HepG2 (cell line): ENCODE results near the gene ELMOD3. TPM values are rescaled to one million over a fixed set of nuclear protein-coding genes. Genes with fewer than 3 reads are reported as not detected.
"Not testable (repeated sequence)": the region's sequence is repeated elsewhere in the genome, so short reads cannot be mapped to it uniquely, and the experiment has no call there.

Experiments used
- ATAC-seq: fragments of 200-7000 bp; cut with Tn5 transposase; 3 replicates; pipeline ENCODE4 v1.9.1; 2020; ENCODE audit warnings: mild to moderate bottlenecking, moderate library complexity
- BruUV-seq: library from RNA; stranded (reverse); fragments of 400-500 nt; replicated peaks from 2 replicates; lab custom pipeline; 2021; lab: Mats Ljungman, UMichigan
- CTCF ChIA-PET: fragments of 300-600 bp; formaldehyde crosslinking; extraction: SDS; loops from one replicate; lab custom pipeline; 2021; ENCODE audit warnings: low total read pairs, inconsistent platforms, low intra/inter-chr PET ratio; lab: Yijun Ruan, JAX
- POLR2A ChIA-PET: fragments of 350-600 bp; sonication (Branson Sonifier 250); formaldehyde crosslinking; loops from one replicate; lab custom pipeline; 2020; ENCODE audit warnings: antibody characterized with exemption, inconsistent platforms; lab: Yijun Ruan, JAX
- DNase-seq: peaks from one replicate; pipeline ENCODE4 v3.0.0-alpha.2; 2015; ENCODE audit warnings: low spot score
- FAIRE-seq: peaks from 3 replicates; lab custom pipeline; 2011; peaks lifted over from hg19 to GRCh38; lab: Jason Lieb, UNC
- H2AFZ ChIP-seq: one replicate; pipeline ENCODE4 v1.6.1; 2011; ENCODE audit warnings: low read length, inconsistent platforms
- H3K27ac ChIP-seq: fragments of 300-600 bp; 3 replicates; pipeline ENCODE4 v1.8.0; 2011; ENCODE audit warnings: mixed run types, mild to moderate bottlenecking, mixed read lengths, low read length, inconsistent platforms; ENCODE audit not compliant: insufficient read depth; ENCODE audit errors: extremely low read length
- H3K27me3 ChIP-seq, 2 experiments: fragments of 200-600 bp in 1 of 2; 2 replicates in 1 of 2; 3 replicates in 1 of 2; pipeline versions ENCODE4 v1.6.0 to v1.8.0; 2011; ENCODE audit warnings: low read length in 2 of 2, mild to moderate bottlenecking in 2 of 2, moderate library complexity in 2 of 2, inconsistent platforms in 1 of 2; ENCODE audit not compliant: insufficient read depth in 2 of 2, control insufficient read depth in 1 of 2
- H3K36me3 ChIP-seq, 2 experiments: fragments of 200-600 bp in 1 of 2; replicated peaks in 1 of 2; 2 replicates in 1 of 2; 3 replicates in 1 of 2; pipeline versions ENCODE4 v1.5.1 to v1.8.0; 2011; ENCODE audit warnings: low read length in 2 of 2, inconsistent platforms in 1 of 2; ENCODE audit not compliant: insufficient read depth in 2 of 2, control insufficient read depth in 1 of 2
- H3K4me1 ChIP-seq: 2 replicates; pipeline ENCODE4 v1.5.1; 2012; ENCODE audit warnings: low read length, inconsistent platforms; ENCODE audit not compliant: insufficient read depth
- H3K4me2 ChIP-seq: 2 replicates; pipeline ENCODE4 v1.6.0; 2011; ENCODE audit warnings: low read depth, low read length, inconsistent platforms
- H3K4me3 ChIP-seq, 3 experiments: fragments of 200-600 bp in 1 of 3; sonication (generic), shearing (Covaris generic) in 1 of 3; replicated peaks in 1 of 3; 2 replicates each; pipeline ENCODE4 v1.5.1; 2011 to 2016; ENCODE audit warnings: low read length in 3 of 3, inconsistent platforms in 2 of 3, low read depth in 2 of 3, mild to moderate bottlenecking in 2 of 3, control low read depth in 1 of 3, mixed read lengths in 1 of 3; ENCODE audit not compliant: insufficient read depth in 1 of 3
- H3K79me2 ChIP-seq: one replicate; pipeline ENCODE4 v1.6.1; 2011; ENCODE audit warnings: low read length, inconsistent platforms; ENCODE audit not compliant: insufficient read depth
- H3K9ac ChIP-seq: 2 replicates; pipeline ENCODE4 v1.6.0; 2011; ENCODE audit warnings: mild to moderate bottlenecking, low read depth, low read length, inconsistent platforms; ENCODE audit not compliant: insufficient read depth
- H3K9me3 ChIP-seq: 2 replicates; pipeline ENCODE4 v1.5.1; 2012; ENCODE audit warnings: mild to moderate bottlenecking, low read length
- H4K20me1 ChIP-seq: 2 replicates; pipeline ENCODE4 v1.6.0; 2011; ENCODE audit warnings: inconsistent platforms, mild to moderate bottlenecking, low read length, moderate library complexity; ENCODE audit not compliant: insufficient read depth
- RBM39 ChIP-seq: fragments of 200-400 bp; formaldehyde crosslinking; IDR thresholded peaks from one replicate; pipeline ENCODE4 v1.6.1; 2018; ENCODE audit warnings: antibody characterized with exemption, mild to moderate bottlenecking, low read depth, low read length; ENCODE audit not compliant: poor library complexity, severe bottlenecking
- SKI ChIP-seq: fragments of 450-650 bp; IDR thresholded peaks from one replicate; pipeline ENCODE4 v1.6.1; 2018; ENCODE audit warnings: mild to moderate bottlenecking; ENCODE audit not compliant: partially characterized antibody
- ZNF30 ChIP-seq: sonication (generic); formaldehyde crosslinking; IDR thresholded peaks from 2 replicates; pipeline ENCODE4 v1.5.0; 2020; ENCODE audit warnings: mild to moderate bottlenecking, missing genetic modification reagents
- WGBS: methylation state at CpG from one replicate; pipeline ENCODE4 v1.1.6; 2017; ENCODE audit warnings: low lambda C conversion rate; 5-methylcytosine and 5-hydroxymethylcytosine counted together
- in situ Hi-C: cut with HindIII; loops from 2 replicates; pipeline ENCODE4 v1.10.0; 2017; ENCODE audit warnings: low pct_unique_long_range_greater_than_20kb; ENCODE audit not compliant: extremely low pct_ligation_motif_present
- intact Hi-C: fragments of 100-400 bp; cut with micrococcal nuclease; formaldehyde crosslinking; loops from one replicate; pipeline ENCODE4 v1.10.0; 2022; ENCODE audit not compliant: unreplicated experiment
- polyA plus RNA-seq, 8 experiments: library from polyadenylated mRNA; depleted of rRNA in 3 of 8; stranded (reverse) in 7 of 8; unstranded in 1 of 8; fragments of >200 nt; fragmentation: Illumina TruSeq in 4 of 8; extraction: Trizol in 4 of 8; gene quantifications; 2 replicates each; pipeline versions ENCODE4 v1.2.1 to v1.2.3, GENCODE V29; 2011 to 2016; ENCODE audit warnings: low read depth in 4 of 8, missing spikeins in 1 of 8, mixed read lengths in 1 of 8; ENCODE audit not compliant: insufficient read depth in 1 of 8
- total RNA-seq, 5 experiments: library from RNA; depleted of rRNA; stranded (reverse); fragments of >200 nt; fragmentation: Illumina TruSeq; extraction: Trizol; gene quantifications; 2 replicates each; pipeline ENCODE4 v1.2.3, GENCODE V29; 2016; ENCODE audit warnings: low read depth in 1 of 5

The ELMOD3 gene
- total and polyA plus RNA-seq, 2 of the 13 experiments (the other 11 are each of a cell fraction or from before 2014, with no cell fraction given): 13.3 to 19.5 TPM

DNA sequence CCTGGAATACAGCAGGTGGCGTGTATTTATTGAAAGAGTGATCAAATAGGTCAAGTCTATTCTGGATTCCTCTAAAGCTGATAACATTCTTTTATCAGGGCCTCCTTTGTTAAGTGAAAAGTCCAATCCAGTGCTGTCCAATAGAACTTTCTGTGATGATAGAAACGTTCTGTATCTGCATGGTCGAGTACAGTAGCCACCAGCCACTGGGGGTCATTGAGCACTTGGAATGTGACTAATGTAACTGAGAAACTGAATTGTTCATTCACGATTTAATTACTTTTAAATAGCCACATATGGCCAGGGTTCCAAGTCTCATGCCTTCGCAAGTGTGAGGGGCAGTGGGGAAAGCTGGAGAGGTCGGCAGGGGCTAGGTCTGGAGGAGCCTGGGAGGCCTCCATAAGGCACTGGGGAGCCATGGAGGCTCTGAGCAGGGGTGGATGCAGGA lies 84.5 kb downstream of the ELMOD3 start:
- Histone ChIP-seq H3K27me3 (peaks cover 4 to 61% of the 10 kb centered on the region in 2 experiments), H4K20me1 (no peaks in the 10 kb centered on the region), H3K27ac (no peak overlapping the region), H3K36me3 (no peaks in the 10 kb centered on the region), H3K79me2 (no peaks in the 10 kb centered on the region), H3K4me1 (peaks cover 26% of the 10 kb centered on the region), H3K4me3 (no peak overlapping the region), H2AFZ (no peak overlapping the region), H3K9me3 (no peaks in the 10 kb centered on the region), H3K9ac (no peak overlapping the region), H3K4me2 (no peak overlapping the region; the same call in 1 of the 2 replicates)
- no TSS peak for BruUV-seq
- DNase-seq: peak; percentile 42
- in situ Hi-C loops (no loop called here), intact Hi-C loops (no loop called here)
- no peak for TF ChIP-seq ZNF30 (CRISPR knock-in tag)
- TF ChIP-seq SKI: no peak
- TF ChIP-seq RBM39: no peak
- ChIA-PET POLR2A (interaction anchor here (1.4 to 5.3 kb wide), 2 partner anchors 18 to 99 kb away, joined by 4 to 26 read pairs; partner anchors contain the start of gene MAT2A), CTCF (no interaction called here)
- ATAC-seq: peak; percentile 2; the same call in 2 of the 3 replicates
- WGBS: 23% methylated on average over 6 of the region's 6 CpGs
- FAIRE-seq: peak; percentile 47

DNA sequence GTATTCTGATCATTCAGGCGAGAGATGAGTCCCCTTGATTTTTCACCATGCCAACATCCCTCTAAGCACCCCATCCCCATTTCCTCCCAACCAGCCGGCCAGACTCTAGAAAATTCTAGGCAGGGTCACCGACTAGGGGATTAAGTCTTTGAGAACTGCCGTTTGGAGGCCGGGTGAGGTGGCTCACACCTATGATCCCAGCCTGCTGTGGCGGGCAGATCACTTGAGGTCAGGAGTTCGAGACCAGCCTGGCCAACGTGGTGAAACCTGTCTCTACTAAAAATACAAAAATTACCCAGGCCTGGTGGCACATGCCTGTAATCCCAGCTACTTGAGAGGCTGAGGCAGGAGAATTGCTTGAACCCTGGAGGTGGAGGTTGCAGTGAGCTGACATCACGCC lies 85.0 kb downstream of the ELMOD3 start:
- H3K4me1 ChIP-seq: peaks cover 26% of the 10 kb centered on the region
- H3K4me3 ChIP-seq, intact Hi-C loops, H3K27ac ChIP-seq, H3K9ac ChIP-seq, H3K9me3 ChIP-seq, H2AFZ ChIP-seq, CTCF ChIA-PET, DNase-seq, ATAC-seq, H3K4me2 ChIP-seq, H3K79me2 ChIP-seq, H4K20me1 ChIP-seq, in situ Hi-C loops, BruUV-seq, H3K36me3 ChIP-seq, FAIRE-seq: not testable (repeated sequence)
- POLR2A ChIA-PET: interaction anchor here (1.5 to 5.3 kb wide), 2 partner anchors 21 to 98 kb away, joined by 4 to 26 read pairs; partner anchors contain the start of genes MAT2A and SH2D6
- WGBS: 71% methylated on average over 9 of the region's 9 CpGs
- H3K27me3 ChIP-seq: peaks cover 4 to 56% of the 10 kb centered on the region in 2 experiments
